K562 (cell line): ENCODE measurements around the gene LCTL. TPM values are rescaled to one million over a fixed set of nuclear protein-coding genes. Genes with fewer than 3 reads are reported as not detected.

Experiments
- BHLHE40 ChIP-seq: IDR thresholded peaks from 2 replicates; pipeline ENCODE4 v1.6.1; 2011; ENCODE audit warnings: low read length, improper control_type of control experiment
- CHD4 ChIP-seq: fragments of 200-600 bp; sonication (generic); IDR thresholded peaks from 3 replicates; pipeline ENCODE4 v1.6.1; 2012; ENCODE audit warnings: low read depth, mild to moderate bottlenecking, mixed read lengths, low read length, inconsistent platforms; ENCODE audit not compliant: insufficient read depth, insufficient replicate concordance, poor library complexity, severe bottlenecking
- GTF2B ChIP-seq: IDR thresholded peaks from 2 replicates; pipeline ENCODE4 v1.6.1; 2011; ENCODE audit not compliant: insufficient read length; ENCODE audit errors: extremely low read depth
- HEY1 ChIP-seq: fragments of 250-450 bp; sonication (Bioruptor Pico); IDR thresholded peaks from 2 replicates; pipeline ENCODE4 v1.5.0; 2020; ENCODE audit warnings: mild to moderate bottlenecking, moderate library complexity, borderline replicate concordance
- POU5F1 ChIP-seq: fragments of 150-350 bp; IDR thresholded peaks from 2 replicates; pipeline ENCODE4 v1.6.1; 2014; ENCODE audit warnings: borderline replicate concordance, low read length, low read depth, mild to moderate bottlenecking; ENCODE audit not compliant: partially characterized antibody
- RFX5 ChIP-seq: IDR thresholded peaks from 2 replicates; pipeline ENCODE4 v1.6.1; 2011; ENCODE audit warnings: low read depth, mild to moderate bottlenecking, improper control_type of control experiment, low read length
- ZKSCAN3 ChIP-seq: fragments of 250-450 bp; sonication (Bioruptor Pico); IDR thresholded peaks from 2 replicates; pipeline ENCODE4 v1.4.0; 2020
- ZNF124 ChIP-seq: sonication (generic); formaldehyde crosslinking; IDR thresholded peaks from 2 replicates; pipeline ENCODE4 v1.8.1; 2022; ENCODE audit warnings: missing genetic modification reagents
- polyA plus RNA-seq, 8 experiments: library from polyadenylated mRNA; depleted of rRNA in 4 of 8; stranded (reverse) in 5 of 8; unstranded in 3 of 8; fragments of >200 nt; fragmentation: Nextera tagmentation in 2 of 8; fragmentation: Illumina TruSeq in 1 of 8; extraction: Ambion mirVana in 2 of 8; extraction: Trizol in 1 of 8; gene quantifications; 2 replicates each; pipeline versions ENCODE4 v1.2.1 to v1.2.3, GENCODE V29; 2011 to 2014; ENCODE audit warnings: inconsistent platforms in 1 of 8, missing spikeins in 1 of 8
- total RNA-seq, 7 experiments: library from RNA; depleted of rRNA in 6 of 7; stranded (reverse); fragments of >200 nt in 6 of 7; fragmentation: Illumina TruSeq in 2 of 7; extraction: Trizol in 2 of 7; gene quantifications; 2 replicates each; pipeline versions ENCODE4 v1.2.1 to v1.2.3, GENCODE V29; 2011 to 2021; ENCODE audit warnings: low replicate concordance in 1 of 7
- TF ChIP-seq, protein P1 (sequence below): fragments of 250-450 bp; sonication (Bioruptor Pico); IDR thresholded peaks from 2 replicates; pipeline ENCODE4 v1.4.0; 2020; ENCODE audit warnings: borderline replicate concordance
- TF ChIP-seq, protein P2 (sequence below): IDR thresholded peaks from 2 replicates; pipeline ENCODE4 v1.6.1; 2014; ENCODE audit warnings: antibody characterized with exemption
- TF ChIP-seq, protein P3 (sequence below): fragments of 450-650 bp; IDR thresholded peaks from 2 replicates; pipeline ENCODE4 v1.6.1; 2016; ENCODE audit warnings: mild to moderate bottlenecking, moderate library complexity

The LCTL gene
- total and polyA plus RNA-seq, 9 of the 15 experiments (the other 6 are each of a cell fraction or from before 2014, with no cell fraction given) = 0.08 to 0.31 (median 0.17) TPM; not detected in 6

- TF ChIP-seq CHD4 (no peak), BHLHE40 (no peak), GTF2B (no peak), POU5F1 (no peak), HEY1 (CRISPR knock-in tag) (no peak), ZNF124 (CRISPR knock-in tag) (no peak), RFX5 (no peak), ZKSCAN3 (CRISPR knock-in tag) (no peak)
- TF ChIP-seq, protein P1, sequence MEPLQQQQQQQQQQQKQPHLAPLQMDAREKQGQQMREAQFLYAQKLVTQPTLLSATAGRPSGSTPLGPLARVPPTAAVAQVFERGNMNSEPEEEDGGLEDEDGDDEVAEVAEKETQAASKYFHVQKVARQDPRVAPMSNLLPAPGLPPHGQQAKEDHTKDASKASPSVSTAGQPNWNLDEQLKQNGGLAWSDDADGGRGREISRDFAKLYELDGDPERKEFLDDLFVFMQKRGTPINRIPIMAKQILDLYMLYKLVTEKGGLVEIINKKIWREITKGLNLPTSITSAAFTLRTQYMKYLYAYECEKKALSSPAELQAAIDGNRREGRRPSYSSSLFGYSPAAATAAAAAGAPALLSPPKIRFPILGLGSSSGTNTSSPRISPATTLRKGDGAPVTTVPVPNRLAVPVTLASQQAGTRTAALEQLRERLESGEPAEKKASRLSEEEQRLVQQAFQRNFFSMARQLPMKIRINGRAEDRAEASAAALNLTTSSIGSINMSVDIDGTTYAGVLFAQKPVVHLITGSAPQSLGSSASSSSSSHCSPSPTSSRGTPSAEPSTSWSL = no peak
- TF ChIP-seq, protein P2, sequence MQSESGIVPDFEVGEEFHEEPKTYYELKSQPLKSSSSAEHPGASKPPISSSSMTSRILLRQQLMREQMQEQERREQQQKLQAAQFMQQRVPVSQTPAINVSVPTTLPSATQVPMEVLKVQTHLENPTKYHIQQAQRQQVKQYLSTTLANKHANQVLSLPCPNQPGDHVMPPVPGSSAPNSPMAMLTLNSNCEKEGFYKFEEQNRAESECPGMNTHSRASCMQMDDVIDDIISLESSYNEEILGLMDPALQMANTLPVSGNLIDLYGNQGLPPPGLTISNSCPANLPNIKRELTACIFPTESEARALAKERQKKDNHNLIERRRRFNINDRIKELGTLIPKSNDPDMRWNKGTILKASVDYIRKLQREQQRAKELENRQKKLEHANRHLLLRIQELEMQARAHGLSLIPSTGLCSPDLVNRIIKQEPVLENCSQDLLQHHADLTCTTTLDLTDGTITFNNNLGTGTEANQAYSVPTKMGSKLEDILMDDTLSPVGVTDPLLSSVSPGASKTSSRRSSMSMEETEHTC = no peak
- TF ChIP-seq, protein P3, sequence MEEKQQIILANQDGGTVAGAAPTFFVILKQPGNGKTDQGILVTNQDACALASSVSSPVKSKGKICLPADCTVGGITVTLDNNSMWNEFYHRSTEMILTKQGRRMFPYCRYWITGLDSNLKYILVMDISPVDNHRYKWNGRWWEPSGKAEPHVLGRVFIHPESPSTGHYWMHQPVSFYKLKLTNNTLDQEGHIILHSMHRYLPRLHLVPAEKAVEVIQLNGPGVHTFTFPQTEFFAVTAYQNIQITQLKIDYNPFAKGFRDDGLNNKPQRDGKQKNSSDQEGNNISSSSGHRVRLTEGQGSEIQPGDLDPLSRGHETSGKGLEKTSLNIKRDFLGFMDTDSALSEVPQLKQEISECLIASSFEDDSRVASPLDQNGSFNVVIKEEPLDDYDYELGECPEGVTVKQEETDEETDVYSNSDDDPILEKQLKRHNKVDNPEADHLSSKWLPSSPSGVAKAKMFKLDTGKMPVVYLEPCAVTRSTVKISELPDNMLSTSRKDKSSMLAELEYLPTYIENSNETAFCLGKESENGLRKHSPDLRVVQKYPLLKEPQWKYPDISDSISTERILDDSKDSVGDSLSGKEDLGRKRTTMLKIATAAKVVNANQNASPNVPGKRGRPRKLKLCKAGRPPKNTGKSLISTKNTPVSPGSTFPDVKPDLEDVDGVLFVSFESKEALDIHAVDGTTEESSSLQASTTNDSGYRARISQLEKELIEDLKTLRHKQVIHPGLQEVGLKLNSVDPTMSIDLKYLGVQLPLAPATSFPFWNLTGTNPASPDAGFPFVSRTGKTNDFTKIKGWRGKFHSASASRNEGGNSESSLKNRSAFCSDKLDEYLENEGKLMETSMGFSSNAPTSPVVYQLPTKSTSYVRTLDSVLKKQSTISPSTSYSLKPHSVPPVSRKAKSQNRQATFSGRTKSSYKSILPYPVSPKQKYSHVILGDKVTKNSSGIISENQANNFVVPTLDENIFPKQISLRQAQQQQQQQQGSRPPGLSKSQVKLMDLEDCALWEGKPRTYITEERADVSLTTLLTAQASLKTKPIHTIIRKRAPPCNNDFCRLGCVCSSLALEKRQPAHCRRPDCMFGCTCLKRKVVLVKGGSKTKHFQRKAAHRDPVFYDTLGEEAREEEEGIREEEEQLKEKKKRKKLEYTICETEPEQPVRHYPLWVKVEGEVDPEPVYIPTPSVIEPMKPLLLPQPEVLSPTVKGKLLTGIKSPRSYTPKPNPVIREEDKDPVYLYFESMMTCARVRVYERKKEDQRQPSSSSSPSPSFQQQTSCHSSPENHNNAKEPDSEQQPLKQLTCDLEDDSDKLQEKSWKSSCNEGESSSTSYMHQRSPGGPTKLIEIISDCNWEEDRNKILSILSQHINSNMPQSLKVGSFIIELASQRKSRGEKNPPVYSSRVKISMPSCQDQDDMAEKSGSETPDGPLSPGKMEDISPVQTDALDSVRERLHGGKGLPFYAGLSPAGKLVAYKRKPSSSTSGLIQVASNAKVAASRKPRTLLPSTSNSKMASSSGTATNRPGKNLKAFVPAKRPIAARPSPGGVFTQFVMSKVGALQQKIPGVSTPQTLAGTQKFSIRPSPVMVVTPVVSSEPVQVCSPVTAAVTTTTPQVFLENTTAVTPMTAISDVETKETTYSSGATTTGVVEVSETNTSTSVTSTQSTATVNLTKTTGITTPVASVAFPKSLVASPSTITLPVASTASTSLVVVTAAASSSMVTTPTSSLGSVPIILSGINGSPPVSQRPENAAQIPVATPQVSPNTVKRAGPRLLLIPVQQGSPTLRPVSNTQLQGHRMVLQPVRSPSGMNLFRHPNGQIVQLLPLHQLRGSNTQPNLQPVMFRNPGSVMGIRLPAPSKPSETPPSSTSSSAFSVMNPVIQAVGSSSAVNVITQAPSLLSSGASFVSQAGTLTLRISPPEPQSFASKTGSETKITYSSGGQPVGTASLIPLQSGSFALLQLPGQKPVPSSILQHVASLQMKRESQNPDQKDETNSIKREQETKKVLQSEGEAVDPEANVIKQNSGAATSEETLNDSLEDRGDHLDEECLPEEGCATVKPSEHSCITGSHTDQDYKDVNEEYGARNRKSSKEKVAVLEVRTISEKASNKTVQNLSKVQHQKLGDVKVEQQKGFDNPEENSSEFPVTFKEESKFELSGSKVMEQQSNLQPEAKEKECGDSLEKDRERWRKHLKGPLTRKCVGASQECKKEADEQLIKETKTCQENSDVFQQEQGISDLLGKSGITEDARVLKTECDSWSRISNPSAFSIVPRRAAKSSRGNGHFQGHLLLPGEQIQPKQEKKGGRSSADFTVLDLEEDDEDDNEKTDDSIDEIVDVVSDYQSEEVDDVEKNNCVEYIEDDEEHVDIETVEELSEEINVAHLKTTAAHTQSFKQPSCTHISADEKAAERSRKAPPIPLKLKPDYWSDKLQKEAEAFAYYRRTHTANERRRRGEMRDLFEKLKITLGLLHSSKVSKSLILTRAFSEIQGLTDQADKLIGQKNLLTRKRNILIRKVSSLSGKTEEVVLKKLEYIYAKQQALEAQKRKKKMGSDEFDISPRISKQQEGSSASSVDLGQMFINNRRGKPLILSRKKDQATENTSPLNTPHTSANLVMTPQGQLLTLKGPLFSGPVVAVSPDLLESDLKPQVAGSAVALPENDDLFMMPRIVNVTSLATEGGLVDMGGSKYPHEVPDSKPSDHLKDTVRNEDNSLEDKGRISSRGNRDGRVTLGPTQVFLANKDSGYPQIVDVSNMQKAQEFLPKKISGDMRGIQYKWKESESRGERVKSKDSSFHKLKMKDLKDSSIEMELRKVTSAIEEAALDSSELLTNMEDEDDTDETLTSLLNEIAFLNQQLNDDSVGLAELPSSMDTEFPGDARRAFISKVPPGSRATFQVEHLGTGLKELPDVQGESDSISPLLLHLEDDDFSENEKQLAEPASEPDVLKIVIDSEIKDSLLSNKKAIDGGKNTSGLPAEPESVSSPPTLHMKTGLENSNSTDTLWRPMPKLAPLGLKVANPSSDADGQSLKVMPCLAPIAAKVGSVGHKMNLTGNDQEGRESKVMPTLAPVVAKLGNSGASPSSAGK = no peak
Observed at GRCh38 chr15:66592505-66593218, 26.9 kb upstream of the LCTL start (continued).
